Activated CD4-positive, alpha-beta T cell treated with anti-CD3 and anti-CD28 coated beads for 36 hours (primary cell): ENCODE data around the gene ZDHHC11. TPM values are rescaled to one million over a fixed set of nuclear protein-coding genes. Genes with fewer than 3 reads are reported as not detected.
A peak's percentile ranks its signal among the peaks of the same experiment; 100 is the strongest.
"Not testable (repeated sequence)": the region's sequence is repeated elsewhere in the genome, so short reads cannot be mapped to it uniquely, and the experiment has no call there.

ENCODE experiments used
- ATAC-seq: fragments of 200-7000 bp; cut with Tn5 transposase; one replicate; pipeline ENCODE4 v1.10.0; 2021; ENCODE audit warnings: mild to moderate bottlenecking, moderate library complexity
- CTCF ChIA-PET: fragments of 350-600 bp; sonication (Branson Sonifier 250); formaldehyde crosslinking; loops from one replicate; lab custom pipeline; 2021; ENCODE audit warnings: antibody characterized with exemption; lab: Charles Lee
- POLR2A ChIA-PET: fragments of 350-600 bp; sonication (Branson Sonifier 250); formaldehyde crosslinking; loops from one replicate; lab custom pipeline; 2021; ENCODE audit warnings: antibody characterized with exemption, inconsistent platforms; lab: Charles Lee
- DNase-seq: peaks from one replicate; pipeline ENCODE4 v3.0.0-alpha.2; 2020
- H3K27ac Mint-ChIP-seq: one replicate; pipeline ENCODE4 v1.8.0; 2021; ENCODE audit warnings: mixed read lengths
- H3K27me3 Mint-ChIP-seq: one replicate; pipeline ENCODE4 v1.8.0; 2021; ENCODE audit warnings: mixed read lengths
- H3K36me3 Mint-ChIP-seq: one replicate; pipeline ENCODE4 v1.8.0; 2021; ENCODE audit warnings: low read depth, mixed read lengths
- H3K4me1 Mint-ChIP-seq: one replicate; pipeline ENCODE4 v1.8.0; 2021; ENCODE audit warnings: mixed read lengths
- H3K4me3 Mint-ChIP-seq: one replicate; pipeline ENCODE4 v1.8.0; 2021; ENCODE audit warnings: mild to moderate bottlenecking, moderate library complexity, mixed read lengths
- H3K9me3 Mint-ChIP-seq: one replicate; pipeline ENCODE4 v1.8.0; 2021; ENCODE audit warnings: low read depth, mixed read lengths
- intact Hi-C, 2 experiments: fragments of 100-400 bp; cut with DNase I in 1 of 2; cut with micrococcal nuclease in 1 of 2; formaldehyde crosslinking; loops; one replicate each; pipeline versions ENCODE4 v1.14.2 to v1.15.1; 2022 to 2024; cut with DNase I, micrococcal nuclease
- total RNA-seq, 2 experiments: library from RNA; stranded (reverse); gene quantifications; one replicate each; pipeline ENCODE4 v1.2.3, GENCODE V29; 2021

ZDHHC11 gene
- total RNA-seq, 2 experiments from 2014 or later, result 6.4 to 8.5 TPM

- H3K4me1 Mint-ChIP-seq, result not testable (repeated sequence)
Measured at GRCh38 chr5:846602-847091, 4.1 kb downstream of the ZDHHC11 start.

GRCh38 chr5:845676-846601, 4.8 kb downstream of the ZDHHC11 start:
- H3K4me3 Mint-ChIP-seq, H3K27ac Mint-ChIP-seq, POLR2A ChIA-PET, CTCF ChIA-PET, DNase-seq, H3K9me3 Mint-ChIP-seq, H3K36me3 Mint-ChIP-seq, H3K27me3 Mint-ChIP-seq, ATAC-seq, H3K4me1 Mint-ChIP-seq: not testable (repeated sequence)
- intact Hi-C loops, result loop anchor here (2.0 to 5.0 kb wide), 2 partner anchors 89 to 91 kb away; no protein-coding TSS in a partner anchor

More at GRCh38 chr5:846602-847091, 4.1 kb downstream of the ZDHHC11 start:
- H3K27ac Mint-ChIP-seq, H3K27me3 Mint-ChIP-seq, H3K9me3 Mint-ChIP-seq, H3K4me3 Mint-ChIP-seq, POLR2A ChIA-PET, CTCF ChIA-PET, H3K36me3 Mint-ChIP-seq: not testable (repeated sequence)
- intact Hi-C loops, result loop anchor here (2.0 to 5.0 kb wide), 2 partner anchors 89 to 92 kb away; no protein-coding TSS in a partner anchor
- DNase-seq (peak; percentile 81), ATAC-seq (peak; percentile 72)

DNA sequence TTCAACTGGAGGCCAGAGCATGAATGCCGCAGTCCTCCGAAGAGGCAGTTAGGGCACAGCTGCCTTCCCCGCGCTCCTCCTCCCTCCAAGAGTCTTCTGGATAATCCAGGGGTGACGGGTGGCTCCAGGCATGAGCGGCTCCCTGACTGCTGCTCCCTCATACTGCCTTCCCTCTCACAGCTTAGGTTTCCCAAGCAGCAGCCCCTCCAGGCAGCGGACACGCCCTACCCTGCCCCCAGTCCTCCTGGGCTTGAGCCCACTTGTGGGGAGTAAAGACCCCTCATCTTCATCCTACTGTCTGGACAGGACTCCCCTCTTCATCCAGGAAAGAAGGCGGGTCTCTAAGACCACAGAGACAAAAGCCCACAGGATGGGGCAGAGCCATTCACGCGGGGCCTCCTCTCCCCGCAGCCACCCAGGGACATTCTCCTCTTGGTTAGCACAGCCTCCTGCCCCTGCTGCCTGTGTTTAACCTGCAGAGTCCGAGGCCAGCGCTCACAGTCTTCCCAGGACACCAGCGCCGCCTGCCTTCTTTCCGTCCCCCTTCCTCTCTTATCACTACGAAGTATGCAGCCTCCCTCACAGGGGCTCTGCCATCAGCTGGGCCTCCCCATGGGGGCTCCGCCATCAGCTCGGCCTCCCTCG, 5.6 kb downstream of the ZDHHC11 start:
- DNase-seq, CTCF ChIA-PET, H3K27me3 Mint-ChIP-seq, POLR2A ChIA-PET, H3K27ac Mint-ChIP-seq, H3K4me1 Mint-ChIP-seq, H3K36me3 Mint-ChIP-seq, ATAC-seq, H3K9me3 Mint-ChIP-seq, H3K4me3 Mint-ChIP-seq: not testable (repeated sequence)
- intact Hi-C loops, result loop anchor here in 1 of 2 experiments (5.0 kb wide), 1 partner anchor 88 kb away; no protein-coding TSS in a partner anchor

DNA sequence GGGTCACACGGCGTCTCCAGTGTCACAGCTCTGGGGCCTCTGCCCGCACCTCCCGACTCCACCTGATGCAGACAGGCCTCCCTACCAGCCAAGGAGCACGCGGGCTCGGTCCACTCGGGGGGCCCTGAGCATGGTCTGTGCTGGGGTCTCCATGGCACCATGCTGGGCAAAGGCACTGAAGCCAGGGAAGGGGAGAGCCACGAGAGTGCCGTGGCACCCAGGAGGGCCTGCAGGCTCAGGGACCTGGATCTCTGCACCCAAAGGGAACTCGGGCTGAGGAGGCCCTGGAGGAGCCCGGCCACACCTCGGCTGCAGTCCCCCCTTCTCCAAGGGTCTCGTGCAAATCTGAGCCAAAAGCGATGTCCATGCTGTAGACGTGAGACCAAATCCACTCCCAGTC, 6.4 kb downstream of the ZDHHC11 start:
- H3K36me3 Mint-ChIP-seq, DNase-seq, POLR2A ChIA-PET, H3K27me3 Mint-ChIP-seq, ATAC-seq, H3K4me3 Mint-ChIP-seq, H3K9me3 Mint-ChIP-seq, intact Hi-C loops, H3K4me1 Mint-ChIP-seq, CTCF ChIA-PET, H3K27ac Mint-ChIP-seq: not testable (repeated sequence)

DNA sequence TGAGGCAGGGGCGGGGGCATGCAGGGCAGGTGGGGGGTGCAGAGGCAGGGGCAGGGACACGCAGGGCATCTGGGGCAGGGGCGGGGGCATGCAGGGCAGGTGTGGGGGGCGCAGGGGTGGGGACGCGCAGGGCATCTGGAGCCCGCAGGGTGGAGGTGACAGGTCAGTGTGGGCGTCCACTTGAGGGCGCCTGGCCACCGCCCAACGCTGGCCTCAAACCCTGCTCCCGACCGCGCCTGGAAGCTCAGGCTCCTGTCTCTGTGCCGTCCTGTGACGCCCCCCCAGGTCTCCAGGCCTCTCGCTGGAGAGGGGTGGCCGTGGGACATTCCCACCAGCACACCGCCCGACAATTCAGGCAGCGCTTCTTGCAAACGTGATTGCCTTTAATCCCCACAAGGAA, 6.9 kb downstream of the ZDHHC11 start:
- H3K36me3 Mint-ChIP-seq, H3K9me3 Mint-ChIP-seq, H3K27me3 Mint-ChIP-seq, POLR2A ChIA-PET, DNase-seq, CTCF ChIA-PET, H3K4me3 Mint-ChIP-seq, H3K27ac Mint-ChIP-seq, intact Hi-C loops, ATAC-seq, H3K4me1 Mint-ChIP-seq: not testable (repeated sequence)

GRCh38 chr5:843371-843770, 7.4 kb downstream of the ZDHHC11 start:
- intact Hi-C loops, POLR2A ChIA-PET, DNase-seq, H3K36me3 Mint-ChIP-seq, H3K4me1 Mint-ChIP-seq, H3K9me3 Mint-ChIP-seq, H3K4me3 Mint-ChIP-seq, H3K27ac Mint-ChIP-seq, ATAC-seq, H3K27me3 Mint-ChIP-seq, CTCF ChIA-PET: not testable (repeated sequence)

DNA sequence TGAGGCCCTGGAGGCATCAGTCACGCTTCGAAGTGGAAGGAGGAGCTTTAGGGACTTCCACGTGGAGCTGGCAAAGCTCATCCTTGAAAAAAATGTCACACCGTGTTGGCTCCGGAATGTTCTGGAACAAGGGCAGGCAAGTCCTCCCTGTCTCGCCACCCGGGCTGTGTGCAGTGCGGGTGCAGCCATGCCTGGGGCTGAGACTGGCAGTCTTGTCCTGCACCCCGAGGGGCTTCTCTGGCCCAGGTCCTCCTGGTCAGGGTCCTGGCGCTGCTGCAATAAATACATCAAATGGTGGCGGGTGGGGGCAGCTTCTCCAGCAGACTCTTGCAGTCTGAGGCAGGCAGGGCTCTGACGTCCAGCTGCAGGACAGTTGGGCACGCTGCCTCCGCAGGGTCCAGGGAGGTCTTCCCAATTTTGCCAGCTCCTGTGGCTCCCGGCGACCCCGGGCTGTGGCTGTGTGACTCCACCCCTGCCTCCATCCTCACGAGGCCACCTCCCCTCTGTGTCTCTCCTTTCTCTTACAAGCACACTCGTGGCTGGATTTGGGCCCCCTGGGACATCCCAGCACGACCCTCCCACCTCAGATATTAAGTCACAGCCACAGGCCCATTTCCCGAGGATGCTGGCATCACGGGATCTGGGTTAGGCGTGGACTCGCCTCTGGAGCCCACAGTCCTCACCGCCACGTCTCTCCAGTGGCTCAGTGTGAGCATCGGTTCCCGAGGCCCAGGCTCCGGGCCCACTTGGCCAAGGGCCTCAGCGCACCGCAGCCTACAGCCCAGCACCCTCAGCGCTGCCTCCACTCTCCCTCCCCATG, 8.2 kb downstream of the ZDHHC11 start:
- H3K27me3 Mint-ChIP-seq, H3K9me3 Mint-ChIP-seq, H3K36me3 Mint-ChIP-seq, ATAC-seq, POLR2A ChIA-PET, intact Hi-C loops, H3K4me1 Mint-ChIP-seq, H3K27ac Mint-ChIP-seq, CTCF ChIA-PET, H3K4me3 Mint-ChIP-seq, DNase-seq: not testable (repeated sequence)

DNA sequence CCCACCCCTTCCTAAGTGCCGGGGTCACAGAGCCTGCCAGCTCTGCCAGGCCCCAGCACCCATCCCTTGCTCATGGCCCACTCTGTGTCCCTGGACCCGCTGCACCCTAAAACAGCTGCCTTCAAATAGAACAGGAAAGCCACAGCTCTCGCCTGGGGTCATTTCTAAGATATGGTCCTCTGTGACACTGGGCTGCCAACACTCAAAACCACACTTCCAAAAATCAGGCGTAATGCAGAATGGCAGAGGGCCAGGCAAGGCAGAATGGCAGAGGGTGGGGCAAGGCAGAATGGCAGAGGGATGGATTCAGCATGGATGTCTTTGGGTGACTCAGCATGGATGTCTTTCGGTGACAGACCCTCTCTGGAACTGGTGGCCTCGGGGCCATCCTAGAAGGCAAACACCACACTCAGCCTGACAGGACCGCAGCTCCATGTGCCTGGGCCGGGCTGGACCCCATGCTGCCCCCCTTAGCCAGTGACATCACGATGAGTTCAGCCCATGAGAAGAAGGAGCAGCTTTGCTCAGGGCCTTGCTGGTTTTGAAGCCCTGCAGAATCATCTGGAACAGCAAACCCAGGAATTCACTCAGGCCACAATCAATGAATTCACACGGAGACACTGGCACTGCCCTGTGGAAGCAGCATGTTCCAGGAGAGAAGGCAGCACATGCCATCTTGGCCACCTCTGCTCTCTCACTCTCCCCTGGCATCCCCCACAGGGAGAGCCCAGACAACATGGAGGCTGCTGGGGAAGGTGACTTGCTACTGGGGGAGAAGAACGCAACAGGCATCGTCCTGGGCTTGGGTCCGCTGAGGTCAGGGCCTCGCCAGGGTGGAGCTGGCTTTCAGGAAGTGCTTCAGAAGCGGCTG, 9.0 kb downstream of the ZDHHC11 start:
- H3K4me3 Mint-ChIP-seq, ATAC-seq, H3K9me3 Mint-ChIP-seq, POLR2A ChIA-PET, DNase-seq, H3K36me3 Mint-ChIP-seq, H3K27ac Mint-ChIP-seq, CTCF ChIA-PET, H3K4me1 Mint-ChIP-seq, intact Hi-C loops, H3K27me3 Mint-ChIP-seq: not testable (repeated sequence)

- H3K4me3 Mint-ChIP-seq, intact Hi-C loops, H3K36me3 Mint-ChIP-seq, H3K27me3 Mint-ChIP-seq, DNase-seq, CTCF ChIA-PET, ATAC-seq, H3K4me1 Mint-ChIP-seq, H3K27ac Mint-ChIP-seq, POLR2A ChIA-PET, H3K9me3 Mint-ChIP-seq: not testable (repeated sequence)
Measured at GRCh38 chr5:840974-841435, 9.8 kb downstream of the ZDHHC11 start.

DNA sequence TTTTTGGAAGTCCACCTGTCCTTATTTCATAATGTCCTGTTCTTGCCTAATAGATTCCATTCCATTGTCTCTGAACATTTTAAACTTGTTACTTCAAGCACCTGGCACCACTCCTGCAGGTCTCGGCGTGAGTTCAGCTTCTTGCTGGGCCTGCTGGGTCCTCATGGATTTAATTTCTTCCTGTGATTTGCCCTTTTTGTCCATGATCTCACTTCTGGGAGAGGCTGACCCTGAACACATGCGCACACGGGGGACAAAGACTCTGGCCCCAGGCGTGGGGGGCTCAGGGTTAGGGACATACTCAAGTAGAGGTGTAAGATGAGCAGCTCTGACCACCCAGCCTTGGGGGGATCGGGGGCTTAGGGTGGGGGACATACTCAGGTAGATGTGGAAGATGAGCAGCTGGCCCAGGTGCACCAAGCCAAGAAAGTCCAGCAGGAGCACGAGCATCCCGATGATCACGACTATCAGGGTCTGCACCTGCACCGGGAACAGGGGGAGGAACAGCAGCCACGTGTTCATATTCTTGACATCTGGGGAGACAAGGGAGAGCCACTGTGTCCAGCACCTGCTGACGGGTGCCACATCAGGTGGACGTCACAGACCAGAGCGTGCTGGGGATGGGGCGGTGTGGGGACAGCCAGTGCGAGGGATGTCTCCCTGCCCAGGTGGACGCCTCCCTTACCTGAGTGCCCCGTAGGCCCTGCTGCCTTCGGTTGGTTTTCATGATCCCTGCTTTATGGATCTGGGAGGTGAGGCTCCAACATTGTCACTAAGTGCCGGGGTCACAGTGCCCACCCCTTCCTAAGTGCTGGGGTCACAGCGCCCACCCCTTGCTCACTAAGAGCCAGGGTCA, 10.4 kb downstream of the ZDHHC11 start:
- H3K4me3 Mint-ChIP-seq, H3K4me1 Mint-ChIP-seq, ATAC-seq, intact Hi-C loops, H3K27me3 Mint-ChIP-seq, H3K27ac Mint-ChIP-seq, POLR2A ChIA-PET, H3K9me3 Mint-ChIP-seq, CTCF ChIA-PET, DNase-seq, H3K36me3 Mint-ChIP-seq: not testable (repeated sequence)
